ENCODE results near the gene CDKAL1.

CDKAL1 gene

DNA sequence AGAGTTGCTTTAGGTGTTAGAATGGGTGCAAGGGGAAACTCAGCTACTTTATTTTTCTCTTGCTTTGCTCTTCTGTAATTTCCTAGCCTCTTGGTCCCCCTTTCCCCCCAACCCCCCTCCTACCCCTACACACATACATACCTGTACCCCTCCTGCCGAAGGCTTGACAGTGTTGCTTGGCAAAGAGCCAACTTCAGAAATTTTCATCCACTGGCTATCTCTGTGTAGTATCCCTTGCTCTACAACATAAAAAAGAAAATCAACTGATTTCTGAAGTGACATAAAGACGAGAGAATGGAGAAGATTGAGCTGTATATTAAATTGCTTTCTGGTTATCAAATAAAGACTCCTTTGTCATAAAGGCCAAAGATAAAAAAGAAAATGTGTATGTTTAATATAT, 561.2 kb downstream of the CDKAL1 start:
- no peak for DNase-seq

DNA sequence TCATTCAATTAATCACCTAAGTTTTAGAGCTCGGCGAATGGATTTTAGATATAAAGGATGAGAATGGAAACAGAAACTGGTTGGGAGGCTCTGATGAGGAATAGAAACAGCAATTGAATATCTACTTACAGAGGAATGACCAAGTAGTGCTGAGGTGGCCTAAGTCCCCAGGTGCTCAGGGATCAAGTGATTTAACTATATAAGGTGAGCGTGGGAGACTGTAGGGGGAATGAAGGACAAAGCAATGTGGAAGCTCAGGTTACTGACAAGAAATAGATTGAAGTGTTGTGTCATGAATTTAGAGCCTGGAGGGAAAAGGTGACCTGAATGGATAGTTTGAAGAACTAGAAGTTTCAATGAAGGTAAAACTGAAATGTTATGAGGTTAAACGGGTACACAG, 563.9 kb downstream of the CDKAL1 start:
- DNase-seq = no peak

DNA sequence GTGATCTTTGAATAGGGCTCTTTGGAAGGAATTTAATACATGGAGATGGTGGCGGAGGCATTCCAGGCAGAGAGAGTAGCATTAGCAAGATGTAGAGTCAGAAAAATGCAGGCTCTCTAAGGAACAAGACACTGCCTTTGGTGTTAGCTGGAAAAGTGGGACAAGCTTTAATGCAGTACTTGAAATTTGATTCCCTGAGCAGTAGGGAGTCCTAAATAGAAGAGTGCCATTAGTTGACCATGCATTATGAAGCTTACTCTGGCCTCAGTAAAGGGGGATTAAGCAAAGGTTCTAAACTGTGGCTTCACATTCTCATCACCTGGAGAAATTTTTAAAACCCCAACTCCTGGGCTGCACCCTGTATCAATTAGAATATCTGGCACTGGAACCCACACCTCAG, 564.5 kb downstream of the CDKAL1 start:
- no peak for DNase-seq

GRCh38 chr6:21099338-21100314, 565.4 kb downstream of the CDKAL1 start:
- no peak for DNase-seq

- DNase-seq = no peak
Observed at GRCh38 chr6:21100991-21101390, 566.7 kb downstream of the CDKAL1 start.

GRCh38 chr6:21101694-21102093, 567.4 kb downstream of the CDKAL1 start:
- DNase-seq = no peak

GRCh38 chr6:21102201-21102600, 567.9 kb downstream of the CDKAL1 start:
- no peak for DNase-seq

DNA sequence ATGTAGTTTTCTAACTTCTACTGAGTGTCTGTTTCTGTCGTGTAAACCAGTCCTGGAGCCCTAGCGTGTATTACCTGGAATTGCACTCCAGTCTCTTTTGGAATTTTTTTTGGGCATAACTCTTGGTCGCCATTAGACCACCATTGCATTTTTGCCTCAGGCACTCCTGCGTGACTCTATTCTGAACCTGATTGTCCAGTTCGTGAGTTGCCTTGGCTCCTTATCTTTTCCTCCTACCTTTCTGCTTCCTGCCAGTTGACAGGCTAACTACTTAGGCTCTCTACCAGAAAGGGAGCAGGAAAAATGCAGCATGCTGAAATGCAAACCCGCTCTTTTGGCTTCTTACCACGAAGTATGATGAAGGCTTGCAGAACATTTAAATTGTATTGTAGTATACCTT, 568.4 kb downstream of the CDKAL1 start:
- no peak for DNase-seq

- no peak for DNase-seq
Observed at GRCh38 chr6:21103626-21104224, 569.5 kb downstream of the CDKAL1 start.

GRCh38 chr6:21104288-21104687, 570.0 kb downstream of the CDKAL1 start:
- no peak for DNase-seq

DNA sequence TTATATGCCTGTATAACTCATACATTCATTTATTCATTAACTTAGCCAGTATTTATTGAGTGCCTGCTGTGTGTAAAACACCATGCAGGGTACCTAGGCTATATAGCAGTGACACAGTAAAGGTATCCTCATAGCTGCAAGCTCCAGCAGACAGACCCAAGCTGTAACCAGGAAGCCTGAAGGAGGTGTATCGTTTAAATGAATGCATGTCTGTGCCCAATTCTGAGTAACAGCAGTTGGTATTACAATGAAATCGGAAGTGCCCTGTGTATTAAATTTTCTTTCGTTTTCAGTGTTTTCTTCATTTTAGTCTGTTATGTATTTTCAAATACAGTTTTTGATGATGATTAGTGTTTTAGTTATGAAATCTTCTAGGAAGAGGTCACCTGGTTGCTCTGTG, 573.5 kb downstream of the CDKAL1 start:
- DNase-seq = no peak

- DNase-seq = no peak
Observed at GRCh38 chr6:21109391-21110178, 575.3 kb downstream of the CDKAL1 start.

- no peak for DNase-seq
Observed at GRCh38 chr6:21110684-21111083, 576.4 kb downstream of the CDKAL1 start.

- no peak for DNase-seq
Observed at GRCh38 chr6:21111093-21111725, 577.0 kb downstream of the CDKAL1 start.

GRCh38 chr6:21115111-21115510, 580.9 kb downstream of the CDKAL1 start:
- no peak for DNase-seq

DNA sequence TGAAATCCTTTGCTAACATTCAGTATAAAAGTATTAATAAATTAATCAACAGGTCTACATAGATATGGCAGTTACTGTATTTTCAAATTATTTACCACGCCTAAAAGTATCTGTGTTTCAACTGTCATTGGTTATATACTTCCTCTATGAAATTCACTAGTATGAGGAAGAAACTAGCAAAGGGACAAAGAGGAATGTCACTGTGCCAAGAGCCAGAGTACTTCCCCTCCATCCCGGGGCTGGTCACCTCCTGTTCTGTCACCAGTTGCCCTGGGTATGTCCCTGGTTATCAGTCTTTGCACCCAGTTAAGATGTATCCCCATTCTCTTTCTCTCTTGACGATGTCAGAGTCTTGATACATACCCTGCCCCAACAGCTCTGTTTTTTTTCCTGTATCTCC, 582.5 kb downstream of the CDKAL1 start:
- DNase-seq = no peak

DNA sequence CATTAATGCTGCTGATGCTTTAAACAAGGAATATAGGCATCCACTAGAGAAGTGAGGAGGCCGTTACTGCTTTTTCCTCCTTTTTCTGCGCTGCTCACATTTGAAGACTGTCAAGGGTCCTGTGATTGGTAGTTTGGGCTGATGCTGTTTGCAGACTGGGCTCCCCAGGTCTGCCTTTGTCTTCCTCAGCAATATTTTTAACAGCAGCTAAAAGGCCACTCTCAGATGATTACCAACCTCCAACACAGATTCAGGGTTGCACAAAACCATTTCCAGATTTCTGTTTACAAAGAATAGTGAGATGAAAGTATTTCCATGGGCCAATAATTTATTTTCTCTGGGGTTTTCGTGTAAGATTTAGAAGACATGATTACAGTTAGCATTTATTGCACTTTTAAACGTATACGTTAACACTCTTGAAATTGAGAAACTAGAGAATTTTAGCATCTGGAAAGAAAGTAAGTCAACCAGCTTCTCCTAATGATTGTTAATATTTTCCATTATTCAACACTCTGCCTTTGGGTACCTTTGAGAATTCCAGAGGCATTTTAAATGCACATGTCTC, 584.0 kb downstream of the CDKAL1 start:
- DNase-seq = no peak

GRCh38 chr6:21121636-21122136, 587.4 kb downstream of the CDKAL1 start:
- no peak for DNase-seq

DNA sequence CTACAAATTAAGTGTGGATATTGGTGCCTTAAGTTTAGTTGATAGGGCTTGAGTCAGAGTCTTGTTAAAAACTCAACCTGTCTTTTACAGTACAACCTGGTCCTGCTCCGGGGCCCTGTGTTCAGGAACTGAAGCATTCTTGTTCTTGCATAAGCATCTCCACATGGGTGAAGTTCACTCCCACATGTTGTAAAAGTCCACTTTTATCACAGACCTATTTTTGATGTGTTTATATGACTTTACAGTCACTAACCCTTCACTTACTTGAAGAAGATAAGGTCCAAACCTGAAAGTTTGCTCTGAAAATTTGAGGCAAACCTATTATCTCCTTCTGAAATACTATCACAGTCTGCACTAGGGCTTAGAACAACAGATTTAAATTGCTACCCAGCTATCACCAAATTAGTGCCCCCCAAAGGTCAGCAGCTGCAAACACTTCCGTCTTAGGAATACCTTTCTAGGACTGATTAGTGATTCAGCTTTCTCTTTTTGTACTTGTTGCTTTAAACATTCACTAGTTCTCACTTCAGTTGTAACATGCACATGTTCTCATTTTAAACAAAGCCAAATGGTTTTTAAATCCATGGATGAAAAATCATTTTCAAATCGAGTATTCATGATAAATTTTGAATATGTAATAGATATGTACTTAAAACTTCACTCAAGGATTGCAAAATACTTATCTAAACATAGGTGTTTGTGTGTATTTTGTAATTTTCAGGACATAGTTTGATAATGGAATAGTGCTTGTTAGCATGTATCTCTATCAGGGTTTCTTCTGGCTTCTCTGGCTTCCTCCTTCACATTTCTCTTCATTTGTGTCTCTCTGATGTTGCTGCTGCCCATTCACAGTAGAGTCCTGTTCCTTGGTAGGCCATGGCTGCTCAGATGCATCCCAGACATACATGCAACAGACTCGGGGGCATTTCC, 589.5 kb downstream of the CDKAL1 start:
- DNase-seq = no peak

DNA sequence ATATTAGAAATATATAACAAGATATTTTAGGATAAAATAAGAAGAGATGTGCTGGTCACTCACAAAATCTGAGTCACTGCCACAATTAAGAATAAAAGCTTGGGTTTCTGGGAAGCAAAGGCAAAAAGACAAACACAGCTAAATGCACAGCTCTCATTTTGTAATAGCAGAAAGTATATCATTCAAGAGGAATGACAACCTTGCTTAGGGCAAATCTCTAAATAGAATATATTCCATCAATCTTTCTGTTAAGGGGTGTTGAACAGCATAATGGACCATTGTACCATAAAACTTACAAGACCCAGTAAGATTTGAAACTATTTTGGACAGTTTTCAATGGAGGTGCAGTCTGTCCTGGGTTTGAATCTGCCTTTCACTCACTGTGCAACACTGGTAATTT, 594.3 kb downstream of the CDKAL1 start:
- DNase-seq = no peak

DNA sequence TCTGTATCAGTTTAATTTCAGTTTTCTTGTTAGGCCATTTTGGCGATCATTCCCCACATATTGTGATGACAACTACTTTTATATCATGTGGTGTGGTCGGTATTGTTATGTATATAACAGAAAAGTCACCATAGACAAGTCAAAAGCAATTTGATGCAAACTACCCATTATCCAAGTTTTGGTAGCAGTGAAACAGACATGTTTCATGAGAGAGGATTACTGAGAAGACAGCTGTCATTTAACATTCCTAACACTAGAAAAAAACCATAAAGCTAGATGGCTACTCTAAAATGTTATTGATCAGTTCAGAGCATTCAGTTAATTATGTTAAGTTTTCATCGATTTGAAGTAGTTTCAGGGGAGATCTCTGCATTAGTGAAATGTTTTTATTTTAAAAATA, 597.1 kb downstream of the CDKAL1 start:
- DNase-seq = no peak

Measured in activated CD4-positive, alpha-beta T cell treated with anti-CD3 and anti-CD28 coated beads, Interleukin-2, amount 50 U/mL, for 4 hours (primary cell).